Pancreas (tissue), 10 donors: ENCODE data around the gene BGN. TPM values are rescaled to one million over a fixed set of nuclear protein-coding genes. Genes with fewer than 3 reads are reported as not detected.
A peak's percentile ranks its signal among the peaks of the same experiment; 100 is the strongest.

Source experiments
- ATAC-seq, 4 donors: fragments of 200-7000 bp; cut with Tn5 transposase; one replicate each; pipeline versions ENCODE4 v1.8.0 to v1.9.1; 2020; ENCODE audit warnings: mild to moderate bottlenecking in 4 of 4, moderate library complexity in 4 of 4
- DNase-seq, 6 donors: peaks; one replicate each; pipeline ENCODE4 v3.0.0-alpha.2; 2020
- FAIRE-seq: peaks from 2 replicates; lab custom pipeline; 2012; peaks lifted over from hg19 to GRCh38; lab: Jason Lieb, UNC
- H3K27ac ChIP-seq, 4 donors: fragments of 200-600 bp; sonication (generic); 1 replicate in 3 of 4; 2 replicates in 1 of 4; pipeline versions ENCODE4 v1.5.0 to v1.8.0; 2020
- H3K27me3 ChIP-seq, 4 donors: fragments of 200-600 bp; one replicate each; pipeline ENCODE4 v1.8.0; 2021
- H3K36me3 ChIP-seq, 3 donors: fragments of 200-600 bp; sonication (generic) in 1 of 3; one replicate each; pipeline versions ENCODE4 v1.5.0 to v1.8.0; 2020 to 2021
- H3K4me1 ChIP-seq, 3 donors: fragments of 200-600 bp; one replicate each; pipeline ENCODE4 v1.8.0; 2021
- H3K4me3 ChIP-seq, 4 donors: fragments of 200-600 bp; sonication (generic) in 2 of 4; one replicate each; pipeline versions ENCODE4 v1.5.0 to v1.8.0; 2020 to 2021
- H3K9me3 ChIP-seq, 4 donors: fragments of 200-600 bp; one replicate each; pipeline ENCODE4 v1.8.0; 2021
- CTCF ChIP-seq, 4 donors: fragments of 200-600 bp; sonication (generic) in 3 of 4; IDR thresholded peaks; one replicate each; pipeline versions ENCODE4 v1.5.0 to v1.8.0; 2021; ENCODE audit warnings: antibody characterized with exemption in 4 of 4
- WGBS, 2 donors: extraction: QIAGEN DNeasy Blood & Tissue Kit; methylation state at CpG; one replicate each; pipeline ENCODE4 v1.1.7; 2013; 5-methylcytosine and 5-hydroxymethylcytosine counted together
- intact Hi-C, 3 donors: fragments of 100-400 bp; cut with DNase I; formaldehyde crosslinking; loops; one replicate each; pipeline versions ENCODE4 v1.11.1 to v1.14.2; 2022
- polyA plus RNA-seq, 2 donors: library from polyadenylated mRNA; stranded (reverse); fragments of 200-250 nt; gene quantifications; one replicate each; pipeline ENCODE4 v1.2.3, GENCODE V29; 2013
- total RNA-seq, 6 donors: library from RNA; stranded (reverse); fragmentation: NEBNext Ultra II Directional in 4 of 6; extraction: Animal tissue kit (Norgen Biotek cat#: 25700) in 4 of 6; gene quantifications; one replicate each; pipeline versions ENCODE4 v1.2.1 to v1.2.4, GENCODE V29; 2021 to 2023
- donor health status: healthy with polysubstance abuse.
- donor health status: DM: no; HTN: no; CAD: no; lungs with moderate emphysema.
- donor health status: DM: no; HTN: no; CAD: no.
- donor health status: control.
- donor health status: control.
- donor health status: Bipolar disorder and iron deficiency.
- donor health status: DM: yes; HTN: yes; CAD: no.
- donor health status: DM: no; HTN: no; CAD: no.
- donor health status: DM: no; HTN: no; CAD: no.
- donor health status: DM: yes; HTN: yes; CAD: no.

The BGN gene
- total and polyA plus RNA-seq, 8 donors: 4.0 to 113 (median 20.4) TPM

GRCh38 chrX:153537080-153537479 is 42.3 kb downstream of the BGN start:
- Histone ChIP-seq H3K27me3 (no peaks in the 10 kb centered on the region), H3K27ac (no peak overlapping the region), H3K36me3 (no peaks in the 10 kb centered on the region), H3K9me3 (no peaks in the 10 kb centered on the region), H3K4me3 (no peak overlapping the region), H3K4me1 (no peaks in the 10 kb centered on the region)
- intact Hi-C loops: no loop called here
- no peak for TF ChIP-seq CTCF (IDR thresholded peaks at IDR 0.05)
- WGBS, 2 donors: 70 to 76% methylated on average over 10 to 11 of the region's 11 CpGs
- no peak for FAIRE-seq
- DNase-seq: no peak
- no peak for ATAC-seq

- H3K9me3 ChIP-seq: no peaks in the 10 kb centered on the region
- no peaks in the 10 kb centered on the region for H3K36me3 ChIP-seq
- H3K27me3 ChIP-seq: no peaks in the 10 kb centered on the region
- FAIRE-seq (no peak), ATAC-seq (peak; percentile 68 to 88 (median 80)), DNase-seq (peak; percentile 66 to 90 (median 78))
- H3K4me1 ChIP-seq: no peaks in the 10 kb centered on the region
- intact Hi-C loops: no loop called here
- WGBS, 2 donors: 28 to 45% methylated on average over 23 to 26 of the region's 26 CpGs
- TF ChIP-seq CTCF (IDR thresholded peaks at IDR 0.05): no peak
- H3K4me3 ChIP-seq: no peak overlapping the region
- H3K27ac ChIP-seq: no peak overlapping the region
Observed at GRCh38 chrX:153537526-153538295, 42.9 kb downstream of the BGN start.

- no peak for TF ChIP-seq CTCF (IDR thresholded peaks at IDR 0.05)
- WGBS, 2 donors: 44 to 66% methylated on average over 16 to 17 of the region's 17 CpGs
- Histone ChIP-seq H3K4me1 (no peaks in the 10 kb centered on the region), H3K36me3 (no peaks in the 10 kb centered on the region), H3K27ac (no peak overlapping the region), H3K4me3 (no peak overlapping the region), H3K9me3 (no peaks in the 10 kb centered on the region), H3K27me3 (no peaks in the 10 kb centered on the region)
- ATAC-seq: peak; percentile 15 to 41 (median 18)
- no peak for FAIRE-seq
- intact Hi-C loops: no loop called here
- DNase-seq: peak in 1 of 6 donors; percentile 9
Observed at GRCh38 chrX:153538424-153538823, 43.6 kb downstream of the BGN start.

GRCh38 chrX:153539171-153539978 is 44.6 kb downstream of the BGN start:
- no peaks in the 10 kb centered on the region for H3K4me1 ChIP-seq
- 41 to 42% methylated on average over 31 of the region's 31 CpGs for WGBS, 2 donors
- no peak for FAIRE-seq
- no peak overlapping the region for H3K4me3 ChIP-seq
- ATAC-seq: peak; percentile 75 to 88 (median 85)
- no peaks in the 10 kb centered on the region for H3K36me3 ChIP-seq
- H3K27me3 ChIP-seq: no peaks in the 10 kb centered on the region
- no peak overlapping the region for H3K27ac ChIP-seq
- no peaks in the 10 kb centered on the region for H3K9me3 ChIP-seq
- TF ChIP-seq CTCF (IDR thresholded peaks at IDR 0.05): peak; percentile 64 to 85 (median 74)
- DNase-seq: peak; percentile 45 to 92 (median 76)
- intact Hi-C loops: no loop called here
